MM.1S (cell line): ENCODE measurements around the gene ECHS1.

Experiments used
- CTCF ChIP-seq: fragments of 300-600 bp; sonication (generic); IDR thresholded peaks from 2 replicates; pipeline ENCODE4 v1.5.1; 2016; ENCODE audit warnings: antibody characterized with exemption, low read length, mixed read lengths
- EZH2 ChIP-seq: fragments of 300-600 bp; sonication (generic); optimal IDR thresholded peaks from 2 replicates; pipeline ENCODE3; 2017; ENCODE audit warnings: low read depth, mild to moderate bottlenecking, antibody characterized with exemption, low read length, mixed read lengths
- EZH2phosphoT487 ChIP-seq: fragments of 300-600 bp; sonication (generic); IDR thresholded peaks from 2 replicates; pipeline ENCODE4 v1.6.1; 2018; ENCODE audit warnings: antibody characterized with exemption, low read length

- no peak for TF ChIP-seq CTCF
- no peak for TF ChIP-seq EZH2
- no peak for TF ChIP-seq EZH2phosphoT487
Observed at GRCh38 chr10:133379152-133379800, 6.1 kb upstream of the ECHS1 start, which contains the start of gene PAOX.
